Esophagus squamous epithelium (tissue), 4 donors: Measurements from ENCODE around the gene GEMIN5.

ENCODE experiments used
- POLR2A ChIP-seq, 4 donors: fragments of 450-650 bp; IDR thresholded peaks; one replicate each; pipeline ENCODE4 v1.6.1; 2017; ENCODE audit warnings: antibody characterized with exemption in 4 of 4, mild to moderate bottlenecking in 4 of 4, moderate library complexity in 3 of 4
- TF ChIP-seq, protein P1 (sequence below), 6 experiments: fragments of 450-650 bp in 4 of 6; fragments of 200-600 bp in 2 of 6; sonication (generic) in 2 of 6; IDR thresholded peaks; one replicate each; pipeline ENCODE4 v1.5.1; 2016 to 2019; ENCODE audit warnings: antibody characterized with exemption in 6 of 6, mild to moderate bottlenecking in 4 of 6, moderate library complexity in 4 of 6

DNA sequence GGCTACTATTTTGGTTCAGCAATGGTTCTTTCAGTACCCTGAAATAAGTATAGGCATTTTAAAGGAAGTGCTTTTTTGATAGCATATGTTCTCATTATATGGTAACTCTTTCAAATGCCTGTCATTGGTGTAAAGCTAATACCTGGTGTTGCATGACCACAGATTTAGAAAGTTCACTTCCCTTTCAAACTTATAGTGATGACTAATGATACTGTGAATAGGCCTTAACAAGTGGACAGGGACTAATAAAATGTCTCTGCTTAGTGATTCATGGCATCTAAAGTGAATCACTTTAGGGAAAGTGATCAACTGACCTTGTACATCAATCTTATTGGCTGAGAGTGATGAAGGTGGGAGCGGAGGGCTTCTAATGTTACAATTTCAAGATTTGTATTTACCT is 24.5 kb upstream of the GEMIN5 start:
- TF ChIP-seq, protein P1, sequence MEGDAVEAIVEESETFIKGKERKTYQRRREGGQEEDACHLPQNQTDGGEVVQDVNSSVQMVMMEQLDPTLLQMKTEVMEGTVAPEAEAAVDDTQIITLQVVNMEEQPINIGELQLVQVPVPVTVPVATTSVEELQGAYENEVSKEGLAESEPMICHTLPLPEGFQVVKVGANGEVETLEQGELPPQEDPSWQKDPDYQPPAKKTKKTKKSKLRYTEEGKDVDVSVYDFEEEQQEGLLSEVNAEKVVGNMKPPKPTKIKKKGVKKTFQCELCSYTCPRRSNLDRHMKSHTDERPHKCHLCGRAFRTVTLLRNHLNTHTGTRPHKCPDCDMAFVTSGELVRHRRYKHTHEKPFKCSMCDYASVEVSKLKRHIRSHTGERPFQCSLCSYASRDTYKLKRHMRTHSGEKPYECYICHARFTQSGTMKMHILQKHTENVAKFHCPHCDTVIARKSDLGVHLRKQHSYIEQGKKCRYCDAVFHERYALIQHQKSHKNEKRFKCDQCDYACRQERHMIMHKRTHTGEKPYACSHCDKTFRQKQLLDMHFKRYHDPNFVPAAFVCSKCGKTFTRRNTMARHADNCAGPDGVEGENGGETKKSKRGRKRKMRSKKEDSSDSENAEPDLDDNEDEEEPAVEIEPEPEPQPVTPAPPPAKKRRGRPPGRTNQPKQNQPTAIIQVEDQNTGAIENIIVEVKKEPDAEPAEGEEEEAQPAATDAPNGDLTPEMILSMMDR (IDR thresholded peaks at IDR 0.05), result no peak
- TF ChIP-seq POLR2A (IDR thresholded peaks at IDR 0.05), result no peak
